GM23248 (cell line): ENCODE data around the gene STK24.

Experiments used
- EZH2 ChIP-seq: fragments of 200-600 bp; sonication (generic); IDR thresholded peaks from 2 replicates; pipeline ENCODE4 v1.6.1; 2018; ENCODE audit warnings: antibody characterized with exemption, mild to moderate bottlenecking; ENCODE audit not compliant: insufficient read depth, poor library complexity, severe bottlenecking
- EZH2phosphoT487 ChIP-seq: fragments of 200-600 bp; sonication (generic); IDR thresholded peaks from 2 replicates; pipeline ENCODE4 v1.6.1; 2018; ENCODE audit warnings: antibody characterized with exemption, moderate library complexity, mild to moderate bottlenecking, low read depth; ENCODE audit not compliant: insufficient read depth

- TF ChIP-seq EZH2phosphoT487 = no peak
- no peak for TF ChIP-seq EZH2
These were observed 82.1 kb downstream of the STK24 start for GRCh38 chr13:98494769-98495168.
